Rectal smooth muscle tissue (tissue), 1 donor: ENCODE data around the gene CD63.

Experiments
- H3K27ac ChIP-seq: one replicate; pipeline ENCODE4 v1.7.0; 2013; ENCODE audit warnings: low read depth, low read length, inconsistent platforms
- H3K27me3 ChIP-seq: one replicate; pipeline ENCODE4 v1.7.0; 2013; ENCODE audit warnings: low read length; ENCODE audit not compliant: control insufficient read depth, insufficient read depth
- H3K36me3 ChIP-seq: one replicate; pipeline ENCODE4 v1.7.0; 2013; ENCODE audit warnings: low read length; ENCODE audit not compliant: control insufficient read depth, insufficient read depth
- H3K4me1 ChIP-seq: one replicate; pipeline ENCODE4 v1.7.0; 2013; ENCODE audit warnings: low read length; ENCODE audit not compliant: control insufficient read depth, insufficient read depth
- H3K4me3 ChIP-seq: one replicate; pipeline ENCODE4 v1.7.0; 2013; ENCODE audit warnings: low read length
- H3K9ac ChIP-seq: one replicate; pipeline ENCODE4 v1.7.0; 2013; ENCODE audit warnings: low read length

The CD63 gene

DNA sequence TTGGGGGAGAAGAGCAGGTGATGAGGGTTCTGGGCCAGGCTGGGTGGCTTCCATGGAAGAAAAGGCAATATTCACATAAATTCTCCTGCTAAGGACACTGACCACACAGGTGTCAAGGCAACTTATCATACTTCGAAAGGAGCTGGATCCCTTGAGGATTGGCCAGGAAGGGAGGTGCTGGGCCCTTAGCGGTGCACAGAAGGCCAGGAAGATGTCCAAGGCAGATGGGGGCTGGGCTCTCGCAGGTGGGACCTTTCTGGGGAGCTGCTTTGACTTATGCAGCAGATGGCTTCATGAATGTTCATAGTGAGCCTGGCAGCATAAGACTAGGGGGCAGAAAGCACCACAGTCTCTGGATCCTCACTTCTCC, 3.9 kb downstream of the CD63 start:
- H3K27ac ChIP-seq = peak overlapping the region; percentile 48
- H3K4me3 ChIP-seq = no peak overlapping the region
- H3K27me3 ChIP-seq = no peaks in the 10 kb centered on the region
- peaks cover 24% of the 10 kb centered on the region for H3K36me3 ChIP-seq
- H3K9ac ChIP-seq = no peak overlapping the region
- H3K4me1 ChIP-seq = peaks cover 36% of the 10 kb centered on the region

- H3K27ac ChIP-seq = peak overlapping the region; percentile 63
- peaks cover 24% of the 10 kb centered on the region for H3K36me3 ChIP-seq
- no peak overlapping the region for H3K4me3 ChIP-seq
- peaks cover 41% of the 10 kb centered on the region for H3K4me1 ChIP-seq
- H3K27me3 ChIP-seq = no peaks in the 10 kb centered on the region
- H3K9ac ChIP-seq = no peak overlapping the region
These were observed 4.4 kb downstream of the CD63 start for GRCh38 chr12:55724226-55724939.

DNA sequence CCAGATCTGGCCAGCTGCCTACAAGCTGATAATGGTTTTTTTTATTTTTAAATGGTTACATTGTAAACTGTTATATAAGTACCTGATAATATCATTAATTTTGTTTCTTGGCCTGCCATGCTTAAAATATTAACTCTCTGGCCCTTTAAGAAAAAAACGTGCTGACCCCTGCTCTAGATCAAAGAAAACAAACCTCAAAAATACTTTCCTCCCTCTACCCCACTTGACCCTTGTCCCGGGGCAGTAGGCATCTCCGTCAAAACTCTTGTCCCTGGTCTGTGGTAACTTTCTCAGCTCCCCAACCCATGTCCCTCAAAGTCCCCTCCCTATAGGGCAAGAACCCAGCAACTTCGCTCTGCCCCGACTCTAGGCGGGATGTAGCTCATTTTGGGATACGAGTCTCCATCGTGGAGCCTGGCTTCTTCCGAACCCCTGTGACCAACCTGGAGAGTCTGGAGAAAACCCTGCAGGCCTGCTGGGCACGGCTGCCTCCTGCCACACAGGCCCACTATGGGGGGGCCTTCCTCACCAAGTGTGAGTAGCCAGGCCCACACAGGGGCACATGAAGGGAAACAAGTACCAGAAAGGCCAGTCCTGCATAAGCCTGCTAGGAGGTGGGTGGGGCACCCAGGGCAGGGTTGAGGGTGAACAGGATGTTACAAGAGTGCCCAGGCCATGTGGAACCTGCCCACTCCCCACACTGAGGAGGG, 5.1 kb downstream of the CD63 start:
- Histone ChIP-seq H3K9ac (no peak overlapping the region), H3K4me3 (no peak overlapping the region), H3K4me1 (peaks cover 48% of the 10 kb centered on the region), H3K27ac (peak overlapping the region; percentile 63), H3K36me3 (peaks cover 24% of the 10 kb centered on the region), H3K27me3 (no peaks in the 10 kb centered on the region)

- H3K27ac ChIP-seq = no peak overlapping the region
- H3K4me1 ChIP-seq = peaks cover 54% of the 10 kb centered on the region
- no peak overlapping the region for H3K9ac ChIP-seq
- peaks cover 24% of the 10 kb centered on the region for H3K36me3 ChIP-seq
- no peaks in the 10 kb centered on the region for H3K27me3 ChIP-seq
- no peak overlapping the region for H3K4me3 ChIP-seq
These were observed 5.9 kb downstream of the CD63 start for GRCh38 chr12:55722948-55723347.

DNA sequence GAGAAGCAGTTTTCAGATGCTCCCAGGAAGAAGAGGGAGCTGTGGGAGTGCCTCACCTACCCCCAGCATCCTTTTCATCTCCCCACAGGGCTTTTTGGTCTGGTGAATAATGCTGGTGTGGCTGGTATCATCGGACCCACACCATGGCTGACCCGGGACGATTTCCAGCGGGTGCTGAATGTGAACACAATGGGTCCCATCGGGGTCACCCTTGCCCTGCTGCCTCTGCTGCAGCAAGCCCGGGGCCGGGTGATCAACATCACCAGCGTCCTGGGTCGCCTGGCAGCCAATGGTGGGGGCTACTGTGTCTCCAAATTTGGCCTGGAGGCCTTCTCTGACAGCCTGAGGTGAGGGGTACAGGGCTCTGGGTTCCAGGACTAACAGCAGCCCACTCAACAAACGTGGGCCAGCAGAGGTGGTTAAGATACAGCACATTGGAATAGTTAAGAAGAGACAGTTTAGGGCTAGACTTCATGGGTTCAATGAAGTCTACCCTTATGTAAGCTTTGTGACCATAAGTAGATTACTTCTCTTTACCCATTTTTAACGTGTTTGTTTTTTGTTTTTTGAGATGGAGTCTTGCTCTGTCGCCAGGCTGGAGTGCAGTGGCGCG, 7.1 kb downstream of the CD63 start:
- Histone ChIP-seq H3K9ac (no peak overlapping the region), H3K27ac (peak overlapping the region; percentile 96), H3K27me3 (no peaks in the 10 kb centered on the region), H3K36me3 (peaks cover 19% of the 10 kb centered on the region), H3K4me1 (peaks cover 56% of the 10 kb centered on the region), H3K4me3 (peak overlapping the region; percentile 20)

- Histone ChIP-seq H3K27ac (peak overlapping the region; percentile 96), H3K27me3 (no peaks in the 10 kb centered on the region), H3K4me1 (peaks cover 55% of the 10 kb centered on the region), H3K4me3 (peak overlapping the region; percentile 45), H3K36me3 (peaks cover 15% of the 10 kb centered on the region), H3K9ac (no peak overlapping the region)
These were observed 7.8 kb downstream of the CD63 start for GRCh38 chr12:55720894-55721444.

GRCh38 chr12:55720071-55720564, 8.7 kb downstream of the CD63 start, which contains the start of gene RDH5:
Gene RDH5, plus strand, starts transcription at chr12:55720393. Its CDS starts 792 bp downstream, at chr12:55721185.
- peak within 1 kb of the TSS; percentile 96 for H3K27ac ChIP-seq
- H3K4me1 ChIP-seq = peaks cover 61% of the 10 kb centered on the region
- no peaks in the 10 kb centered on the region for H3K27me3 ChIP-seq
- peak within 1 kb of the TSS; percentile 45 for H3K4me3 ChIP-seq
- peak within 1 kb of the TSS; percentile 10 for H3K9ac ChIP-seq
- peaks cover 8% of the 10 kb centered on the region for H3K36me3 ChIP-seq

DNA sequence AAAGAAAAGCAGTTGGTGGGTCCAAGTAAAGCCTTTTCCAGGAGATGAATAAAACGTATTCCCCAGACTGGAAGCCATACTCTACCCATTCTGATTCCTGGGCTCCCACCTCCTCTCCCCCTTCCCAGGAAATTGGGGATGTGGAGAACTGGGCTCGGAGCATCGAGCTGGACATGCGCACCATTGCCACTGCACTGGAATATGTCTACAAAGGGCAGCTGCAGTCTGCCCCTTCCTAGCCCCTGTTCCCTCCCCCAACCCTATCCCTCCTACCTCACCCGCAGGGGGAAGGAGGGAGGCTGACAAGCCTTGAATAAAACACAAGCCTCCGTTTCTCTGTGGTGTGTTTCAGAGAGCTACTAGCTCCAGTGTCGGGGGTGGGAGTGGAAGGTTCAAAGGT, 9.4 kb downstream of the CD63 start:
- peak overlapping the region; percentile 10 for H3K9ac ChIP-seq
- peaks cover 62% of the 10 kb centered on the region for H3K4me1 ChIP-seq
- peak overlapping the region; percentile 96 for H3K27ac ChIP-seq
- no peaks in the 10 kb centered on the region for H3K27me3 ChIP-seq
- peaks cover 6% of the 10 kb centered on the region for H3K36me3 ChIP-seq
- H3K4me3 ChIP-seq = peak overlapping the region; percentile 34

DNA sequence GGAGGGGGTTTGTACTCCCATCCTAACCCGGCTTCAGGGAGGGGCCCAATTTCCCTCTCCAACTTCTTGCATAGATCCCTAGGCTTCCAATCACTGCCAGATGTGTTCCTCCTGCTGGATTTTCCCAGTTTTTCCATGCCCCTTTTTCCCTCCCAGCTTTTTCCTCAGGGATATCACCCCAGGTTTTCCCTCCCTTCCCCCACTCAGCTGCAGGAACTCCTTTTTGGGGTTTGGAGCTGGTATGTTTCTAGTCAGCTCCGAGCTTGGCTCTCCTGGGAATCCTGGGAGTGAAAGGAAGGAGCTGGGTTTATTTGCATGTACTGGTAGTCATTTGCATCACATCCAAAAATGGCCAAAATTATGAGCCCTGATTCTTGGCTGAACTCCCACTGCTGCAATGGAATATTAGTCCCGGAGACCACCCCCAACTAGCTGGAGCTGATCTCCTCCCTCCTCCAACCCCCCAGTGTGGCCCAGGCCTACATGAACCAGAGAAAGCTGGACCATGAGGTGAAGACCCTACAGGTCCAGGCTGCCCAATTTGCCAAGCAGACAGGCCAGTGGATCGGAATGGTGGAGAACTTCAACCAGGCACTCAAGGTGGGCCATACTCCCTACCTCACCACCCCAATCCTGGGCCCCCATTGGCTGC, 10.1 kb downstream of the CD63 start:
- Histone ChIP-seq H3K27ac (peak overlapping the region; percentile 96), H3K36me3 (no peaks in the 10 kb centered on the region), H3K27me3 (no peaks in the 10 kb centered on the region), H3K4me3 (peak overlapping the region; percentile 34), H3K4me1 (peaks cover 57% of the 10 kb centered on the region), H3K9ac (no peak overlapping the region)

- peak overlapping the region; percentile 91 for H3K4me3 ChIP-seq
- H3K36me3 ChIP-seq = no peaks in the 10 kb centered on the region
- H3K9ac ChIP-seq = no peak overlapping the region
- H3K27ac ChIP-seq = peak overlapping the region; percentile 96
- peaks cover 58% of the 10 kb centered on the region for H3K4me1 ChIP-seq
- no peaks in the 10 kb centered on the region for H3K27me3 ChIP-seq
These were observed 10.8 kb downstream of the CD63 start for GRCh38 chr12:55718015-55718414.

DNA sequence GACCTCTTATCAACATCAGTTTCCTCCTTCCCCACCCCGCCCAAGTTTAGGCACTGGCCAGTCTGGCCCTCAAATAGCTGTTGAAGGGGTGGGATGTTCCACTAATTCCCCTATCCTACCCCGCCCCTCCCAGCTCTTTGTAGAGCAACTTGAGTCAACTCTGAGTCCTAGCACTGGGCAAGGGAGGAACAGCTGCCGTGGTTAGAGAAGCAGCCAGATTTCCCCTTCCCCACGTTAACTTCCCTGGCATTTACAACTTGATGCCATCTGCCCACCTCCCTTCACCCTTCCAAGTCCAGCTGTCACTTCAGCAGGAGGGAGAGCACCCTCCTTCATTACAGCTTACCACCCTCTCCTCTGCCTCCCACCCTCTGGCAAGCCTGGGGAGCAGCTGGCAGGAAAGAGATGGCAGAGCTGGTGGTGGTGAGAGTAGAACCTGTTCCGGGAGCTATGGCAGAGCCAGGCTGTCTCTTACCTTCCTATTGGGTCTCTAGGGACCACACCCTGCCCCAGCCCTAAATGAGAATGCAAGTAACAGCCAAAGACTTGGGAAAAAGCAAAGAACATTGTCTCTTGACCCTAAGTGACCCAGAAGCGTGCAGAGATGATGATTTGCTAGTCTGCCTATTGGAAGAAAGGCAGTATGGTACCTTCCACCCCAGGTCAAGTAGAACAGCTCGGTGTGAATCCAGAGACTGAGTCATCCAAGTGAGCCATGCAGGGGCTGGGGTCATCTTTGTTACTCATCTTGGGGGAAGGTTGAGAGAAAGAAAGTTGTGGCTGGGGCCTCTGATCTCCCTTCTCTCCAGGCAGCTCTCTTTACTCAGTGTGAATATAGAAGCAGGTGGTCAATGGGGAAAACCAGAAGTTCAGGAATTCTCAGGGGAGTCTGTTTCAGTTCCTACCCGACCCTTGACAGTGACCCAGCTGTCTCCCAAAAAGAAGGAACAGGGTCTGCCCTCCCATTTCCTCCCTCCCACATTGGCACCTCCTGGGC, 11.5 kb downstream of the CD63 start:
- Histone ChIP-seq H3K27me3 (no peaks in the 10 kb centered on the region), H3K27ac (peak overlapping the region; percentile 96), H3K36me3 (no peaks in the 10 kb centered on the region), H3K4me3 (peak overlapping the region; percentile 91), H3K9ac (peak overlapping the region; percentile 1), H3K4me1 (peaks cover 65% of the 10 kb centered on the region)
